PC-9 (cell line): Measurements from ENCODE around the gene TMEM203. TPM values are rescaled to one million over a fixed set of nuclear protein-coding genes. Genes with fewer than 3 reads are reported as not detected.

Experiments
- BruUV-seq: library from RNA; stranded (reverse); fragments of 400-500 nt; replicated peaks from 2 replicates; lab custom pipeline; 2021; lab: Mats Ljungman, UMichigan
- CTCF ChIA-PET: fragments of 300-600 bp; sonication (Branson Sonifier 250); formaldehyde crosslinking; loops from one replicate; lab custom pipeline; 2022; ENCODE audit warnings: antibody characterized with exemption; lab: Charles Lee
- POLR2A ChIA-PET: fragments of 300-600 bp; sonication (Branson Sonifier 250); formaldehyde crosslinking; loops from one replicate; lab custom pipeline; 2022; ENCODE audit warnings: antibody characterized with exemption; ENCODE audit not compliant: unreplicated experiment; lab: Charles Lee
- DNase-seq, 2 experiments: peaks; one replicate each; pipeline versions ENCODE4 v3.0.0 to v3.0.0-alpha.2; 2015 to 2022; ENCODE audit warnings: mixed read lengths in 1 of 2
- H2AFZ ChIP-seq: fragments of 200-600 bp; sonication (generic); 2 replicates; pipeline ENCODE4 v1.8.1; 2017; ENCODE audit warnings: antibody characterized with exemption
- H3F3A ChIP-seq: fragments of 200-600 bp; sonication (generic); 2 replicates; pipeline ENCODE4 v1.8.1; 2017; ENCODE audit warnings: antibody characterized with exemption, mild to moderate bottlenecking, low read depth; ENCODE audit not compliant: insufficient read depth
- H3K27ac ChIP-seq: fragments of 200-600 bp; sonication (generic); 2 replicates; pipeline ENCODE4 v1.6.1; 2016; ENCODE audit warnings: mixed run types
- H3K27me3 ChIP-seq: fragments of 200-600 bp; sonication (generic); 2 replicates; pipeline ENCODE4 v1.6.1; 2016; ENCODE audit warnings: low read depth, mixed run types; ENCODE audit not compliant: insufficient read depth
- H3K36me3 ChIP-seq: fragments of 200-600 bp; sonication (generic); 2 replicates; pipeline ENCODE4 v1.6.1; 2016; ENCODE audit warnings: low read depth, mixed run types
- H3K4me1 ChIP-seq: fragments of 200-600 bp; sonication (generic); replicated peaks from 2 replicates; pipeline ENCODE4 v1.6.1; 2016; ENCODE audit warnings: mixed run types; ENCODE audit not compliant: insufficient read depth
- H3K4me2 ChIP-seq: fragments of 200-600 bp; sonication (generic); 2 replicates; pipeline ENCODE4 v1.6.1; 2017; ENCODE audit warnings: mixed run types
- H3K4me3 ChIP-seq: fragments of 200-600 bp; sonication (generic); 2 replicates; pipeline ENCODE4 v1.6.1; 2016; ENCODE audit warnings: mixed run types
- H3K79me2 ChIP-seq: fragments of 200-600 bp; sonication (generic); 2 replicates; pipeline ENCODE4 v1.6.1; 2017; ENCODE audit warnings: low read depth, mixed run types
- H3K9me2 ChIP-seq: fragments of 200-600 bp; sonication (generic); 2 replicates; pipeline ENCODE4 v1.8.1; 2017; ENCODE audit warnings: mild to moderate bottlenecking; ENCODE audit not compliant: insufficient read depth
- H3K9me3 ChIP-seq: fragments of 200-600 bp; sonication (generic); 2 replicates; pipeline ENCODE4 v1.8.1; 2016; ENCODE audit warnings: low read depth; ENCODE audit not compliant: insufficient read depth
- H4K20me1 ChIP-seq: fragments of 200-600 bp; sonication (generic); 2 replicates; pipeline ENCODE4 v1.8.1; 2017; ENCODE audit not compliant: insufficient read depth
- CTCF ChIP-seq: fragments of 200-600 bp; sonication (generic); conservative IDR thresholded peaks from 2 replicates; pipeline ENCODE4 v1.6.1; 2017; ENCODE audit warnings: mixed run types, antibody characterized with exemption, mild to moderate bottlenecking, moderate library complexity
- EZH2 ChIP-seq: fragments of 200-600 bp; sonication (generic); IDR thresholded peaks from 2 replicates; pipeline ENCODE4 v1.8.0; 2017; ENCODE audit warnings: antibody characterized with exemption, low read depth
- intact Hi-C: fragments of 100-400 bp; cut with micrococcal nuclease; formaldehyde crosslinking; loops from one replicate; pipeline ENCODE4 v1.10.0; 2022; ENCODE audit not compliant: unreplicated experiment
- total RNA-seq: library from RNA; stranded (reverse); gene quantifications from 2 replicates; pipeline ENCODE4 v1.2.3, GENCODE V29; 2021

The TMEM203 gene
- total RNA-seq, 1 experiment from 2014 or later: 45.5 TPM

DNA sequence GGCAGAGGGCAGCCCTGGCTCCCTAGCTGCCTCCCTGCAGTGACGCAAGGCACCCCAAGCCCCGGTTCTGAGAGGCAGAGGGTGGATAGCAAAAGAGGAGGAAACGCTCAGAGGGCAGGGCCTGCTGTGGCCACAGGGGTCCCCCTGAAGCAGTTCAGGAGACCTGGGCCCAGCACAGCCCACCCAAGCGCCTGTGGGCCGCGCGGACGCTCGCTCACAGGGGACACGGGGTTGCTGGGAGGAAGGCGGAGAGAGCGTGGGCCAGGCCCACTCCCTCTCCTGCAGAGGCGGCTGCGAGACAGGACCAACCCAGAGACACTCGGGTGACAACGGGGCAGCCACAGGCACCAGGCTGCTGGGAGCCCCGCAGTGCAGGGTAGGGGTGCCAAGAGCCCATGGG lies 25.7 kb downstream of the TMEM203 start:
- no peak overlapping the region for H3K4me3 ChIP-seq
- H4K20me1 ChIP-seq: no peaks in the 10 kb centered on the region
- no peaks in the 10 kb centered on the region for H3K9me3 ChIP-seq
- ChIA-PET CTCF (no interaction called here), POLR2A (no interaction called here)
- no peak overlapping the region for H3K27ac ChIP-seq
- no TSS peak for BruUV-seq
- H3K9me2 ChIP-seq: no peaks in the 10 kb centered on the region
- H3K27me3 ChIP-seq: no peaks in the 10 kb centered on the region
- peaks cover 15% of the 10 kb centered on the region; the same call in 1 of the 2 replicates for H3F3A ChIP-seq
- intact Hi-C loops: no loop called here
- TF ChIP-seq EZH2 (no peak), CTCF (no peak)
- no peaks in the 10 kb centered on the region for H3K4me1 ChIP-seq
- H3K4me2 ChIP-seq: no peak overlapping the region
- H3K36me3 ChIP-seq: no peaks in the 10 kb centered on the region
- no peak overlapping the region for H2AFZ ChIP-seq
- no peaks in the 10 kb centered on the region for H3K79me2 ChIP-seq
- DNase-seq: no peak

DNA sequence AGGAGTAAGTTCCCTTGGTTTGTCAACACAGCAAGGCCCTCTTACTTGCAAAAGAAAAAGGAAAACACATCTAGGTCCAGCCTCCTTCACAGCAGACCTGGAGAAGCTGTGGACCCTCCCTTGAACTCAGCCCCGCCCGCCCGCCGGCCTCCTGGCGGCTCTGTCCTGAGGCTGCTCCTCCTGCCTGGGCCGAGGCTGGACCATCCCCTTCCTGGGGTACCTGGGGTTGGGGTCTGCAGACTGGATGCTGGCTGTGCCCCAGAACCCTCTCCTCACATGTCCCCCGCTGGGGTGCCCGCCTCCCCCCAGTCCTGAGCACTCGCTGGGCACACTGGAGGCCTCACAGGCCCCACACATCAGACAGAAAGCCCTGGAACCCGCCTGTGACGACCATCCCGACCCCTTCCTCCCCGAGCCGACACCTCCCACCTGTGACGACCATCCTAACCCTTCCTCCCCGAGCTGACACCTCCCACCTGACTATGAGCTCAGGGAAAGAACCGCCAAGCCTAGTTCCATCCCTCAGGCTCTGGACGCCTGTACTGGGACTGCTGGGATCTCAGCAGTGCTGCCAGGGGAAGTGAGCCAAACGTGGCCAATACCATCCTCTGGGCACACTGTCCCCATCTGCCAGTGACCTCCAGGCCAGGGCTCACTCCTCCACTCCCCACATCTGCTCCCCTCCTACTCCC lies 26.4 kb downstream of the TMEM203 start:
- Histone ChIP-seq H4K20me1 (no peaks in the 10 kb centered on the region), H3K27ac (no peak overlapping the region)
- TF ChIP-seq CTCF: no peak
- no peak for TF ChIP-seq EZH2

DNA sequence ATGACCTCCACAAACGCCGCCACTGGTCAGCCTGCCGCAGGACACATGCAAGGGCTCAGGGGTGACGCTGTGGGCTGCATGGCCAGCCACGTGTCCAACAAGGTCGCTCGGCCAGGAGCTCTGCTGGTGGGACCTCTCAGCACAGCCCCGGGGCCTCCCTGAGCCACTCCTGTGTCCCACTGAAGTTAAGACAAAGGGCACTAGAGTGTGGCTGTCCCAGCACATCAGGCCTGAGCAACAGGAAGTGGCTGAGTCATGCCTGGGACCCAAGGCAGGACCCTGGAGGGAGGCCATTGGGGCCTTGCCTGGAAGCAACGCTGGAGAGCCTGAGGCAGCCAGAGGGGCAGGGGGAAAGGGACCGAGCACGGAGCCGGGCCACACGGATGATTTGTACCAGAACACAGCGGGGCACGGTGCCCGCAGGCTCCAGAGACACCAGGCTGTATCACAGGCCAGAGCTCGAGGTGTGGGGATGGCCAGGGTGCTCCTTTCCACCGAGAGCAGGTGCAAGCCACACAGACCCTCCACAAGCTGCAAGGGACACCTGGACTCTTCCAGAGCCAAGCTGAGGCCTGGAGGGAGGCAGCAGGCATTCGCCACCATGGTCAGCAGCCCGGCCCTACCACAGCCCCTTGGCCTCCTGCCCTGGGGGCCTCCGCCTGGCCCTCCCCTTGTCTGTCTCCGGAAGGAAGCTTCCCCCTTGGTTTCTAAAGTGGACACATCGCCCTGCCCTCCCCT lies 27.1 kb downstream of the TMEM203 start:
- Histone ChIP-seq H3K9me3 (no peaks in the 10 kb centered on the region), H3K4me3 (no peak overlapping the region), H3K27me3 (no peaks in the 10 kb centered on the region), H3K4me2 (no peak overlapping the region), H3K4me1 (peaks cover 4% of the 10 kb centered on the region; the same call in 1 of the 2 replicates), H3K79me2 (no peaks in the 10 kb centered on the region), H2AFZ (no peak overlapping the region), H3K9me2 (no peaks in the 10 kb centered on the region), H3K27ac (no peak overlapping the region), H3F3A (peaks cover 18% of the 10 kb centered on the region; the same call in 1 of the 2 replicates), H4K20me1 (no peaks in the 10 kb centered on the region), H3K36me3 (no peaks in the 10 kb centered on the region)
- intact Hi-C loops: no loop called here
- TF ChIP-seq EZH2 (no peak), CTCF (no peak)
- ChIA-PET POLR2A (interaction anchor here (0.6 kb wide), 1 partner anchor 8 kb away, joined by 3 read pairs; no protein-coding TSS in a partner anchor), CTCF (no interaction called here)
- peak in 1 of 2 experiments; percentile 35 for DNase-seq
- BruUV-seq: no TSS peak

More for the DNA sequence above, 26.4 kb downstream of the TMEM203 start:
- no peaks in the 10 kb centered on the region for H3K4me1 ChIP-seq
- H3K9me3 ChIP-seq: no peaks in the 10 kb centered on the region
- no peak overlapping the region for H3K4me2 ChIP-seq
- CTCF ChIA-PET: no interaction called here
- DNase-seq: no peak
- intact Hi-C loops: no loop called here
- H2AFZ ChIP-seq: no peak overlapping the region
- H3F3A ChIP-seq: peaks cover 15% of the 10 kb centered on the region; the same call in 1 of the 2 replicates
- no peaks in the 10 kb centered on the region for H3K36me3 ChIP-seq
- no peak overlapping the region for H3K4me3 ChIP-seq
- no peaks in the 10 kb centered on the region for H3K9me2 ChIP-seq
- BruUV-seq: no TSS peak
- no peaks in the 10 kb centered on the region for H3K79me2 ChIP-seq
- POLR2A ChIA-PET: no interaction called here
- H3K27me3 ChIP-seq: no peaks in the 10 kb centered on the region
